ENCODE results near the gene CADM1.

The CADM1 gene

GRCh38 chr11:115141231-115142114 lies 362.7 kb downstream of the CADM1 start:
- peaks cover 0 to 7% of the 10 kb centered on the region in 2 donors for H3K27me3 ChIP-seq (ENCODE audit: control insufficient read depth in 1 of 2, insufficient read depth in 2 of 2, low read length in 2 of 2)
- no peak overlapping the region for H3K27ac ChIP-seq (ENCODE audit: low read length)
- H3K4me3 ChIP-seq (ENCODE audit: low read length in 2 of 2) = no peak overlapping the region
- no peaks in the 10 kb centered on the region for H3K36me3 ChIP-seq (ENCODE audit: control insufficient read depth in 2 of 2, insufficient read depth in 2 of 2, low read length in 2 of 2)
- no peaks in the 10 kb centered on the region for H3K4me1 ChIP-seq (ENCODE audit: control insufficient read depth, insufficient read depth, low read length)
- no peaks in the 10 kb centered on the region for H3K9me3 ChIP-seq (ENCODE audit: control insufficient read depth in 2 of 2, low read length in 2 of 2)
- no peak overlapping the region for H3K9ac ChIP-seq (ENCODE audit: low read length in 2 of 2)

- Histone ChIP-seq H3K27ac (ENCODE audit: low read length) (no peak overlapping the region), H3K36me3 (ENCODE audit: control insufficient read depth in 2 of 2, insufficient read depth in 2 of 2, low read length in 2 of 2) (no peaks in the 10 kb centered on the region), H3K27me3 (ENCODE audit: control insufficient read depth in 1 of 2, insufficient read depth in 2 of 2, low read length in 2 of 2) (no peaks in the 10 kb centered on the region), H3K9ac (ENCODE audit: low read length in 2 of 2) (no peak overlapping the region), H3K4me1 (ENCODE audit: control insufficient read depth, insufficient read depth, low read length) (no peaks in the 10 kb centered on the region), H3K9me3 (ENCODE audit: control insufficient read depth in 2 of 2, low read length in 2 of 2) (peaks cover 0 to 3% of the 10 kb centered on the region in 2 donors), H3K4me3 (ENCODE audit: low read length in 2 of 2) (no peak overlapping the region)
These were observed 368.3 kb downstream of the CADM1 start for GRCh38 chr11:115135936-115136335.

GRCh38 chr11:115134926-115135325 lies 369.3 kb downstream of the CADM1 start:
- Histone ChIP-seq H3K4me3 (ENCODE audit: low read length in 2 of 2) (no peak overlapping the region), H3K4me1 (ENCODE audit: control insufficient read depth, insufficient read depth, low read length) (no peaks in the 10 kb centered on the region), H3K9me3 (ENCODE audit: control insufficient read depth in 2 of 2, low read length in 2 of 2) (peaks cover 0 to 3% of the 10 kb centered on the region in 2 donors), H3K27me3 (ENCODE audit: control insufficient read depth in 1 of 2, insufficient read depth in 2 of 2, low read length in 2 of 2) (no peaks in the 10 kb centered on the region), H3K36me3 (ENCODE audit: control insufficient read depth in 2 of 2, insufficient read depth in 2 of 2, low read length in 2 of 2) (no peaks in the 10 kb centered on the region), H3K27ac (ENCODE audit: low read length) (no peak overlapping the region), H3K9ac (ENCODE audit: low read length in 2 of 2) (no peak overlapping the region)

- Histone ChIP-seq H3K27ac (ENCODE audit: low read length) (no peak overlapping the region), H3K4me3 (ENCODE audit: low read length in 2 of 2) (no peak overlapping the region), H3K4me1 (ENCODE audit: control insufficient read depth, insufficient read depth, low read length) (no peaks in the 10 kb centered on the region), H3K36me3 (ENCODE audit: control insufficient read depth in 2 of 2, insufficient read depth in 2 of 2, low read length in 2 of 2) (no peaks in the 10 kb centered on the region), H3K9me3 (ENCODE audit: control insufficient read depth in 2 of 2, low read length in 2 of 2) (peaks cover 0 to 3% of the 10 kb centered on the region in 2 donors), H3K9ac (ENCODE audit: low read length in 2 of 2) (no peak overlapping the region), H3K27me3 (ENCODE audit: control insufficient read depth in 1 of 2, insufficient read depth in 2 of 2, low read length in 2 of 2) (peaks cover 0 to 5% of the 10 kb centered on the region in 2 donors)
These were observed 370.6 kb downstream of the CADM1 start for GRCh38 chr11:115133475-115134209.

- no peak overlapping the region for H3K4me3 ChIP-seq (ENCODE audit: low read length in 2 of 2)
- H3K9me3 ChIP-seq (ENCODE audit: control insufficient read depth in 2 of 2, low read length in 2 of 2) = peaks cover 0 to 3% of the 10 kb centered on the region in 2 donors
- H3K9ac ChIP-seq (ENCODE audit: low read length in 2 of 2) = no peak overlapping the region
- no peaks in the 10 kb centered on the region for H3K36me3 ChIP-seq (ENCODE audit: control insufficient read depth in 2 of 2, insufficient read depth in 2 of 2, low read length in 2 of 2)
- no peak overlapping the region for H3K27ac ChIP-seq (ENCODE audit: low read length)
- peaks cover 0 to 7% of the 10 kb centered on the region in 2 donors for H3K27me3 ChIP-seq (ENCODE audit: control insufficient read depth in 1 of 2, insufficient read depth in 2 of 2, low read length in 2 of 2)
- H3K4me1 ChIP-seq (ENCODE audit: control insufficient read depth, insufficient read depth, low read length) = no peaks in the 10 kb centered on the region
These were observed 371.6 kb downstream of the CADM1 start for GRCh38 chr11:115132436-115133228.

- H3K4me1 ChIP-seq (ENCODE audit: control insufficient read depth, insufficient read depth, low read length) = no peaks in the 10 kb centered on the region
- H3K27ac ChIP-seq (ENCODE audit: low read length) = no peak overlapping the region
- no peak overlapping the region for H3K9ac ChIP-seq (ENCODE audit: low read length in 2 of 2)
- peaks cover 0 to 3% of the 10 kb centered on the region in 2 donors for H3K9me3 ChIP-seq (ENCODE audit: control insufficient read depth in 2 of 2, low read length in 2 of 2)
- peaks cover 0 to 7% of the 10 kb centered on the region in 2 donors for H3K27me3 ChIP-seq (ENCODE audit: control insufficient read depth in 1 of 2, insufficient read depth in 2 of 2, low read length in 2 of 2)
- H3K4me3 ChIP-seq (ENCODE audit: low read length in 2 of 2) = no peak overlapping the region
- no peaks in the 10 kb centered on the region for H3K36me3 ChIP-seq (ENCODE audit: control insufficient read depth in 2 of 2, insufficient read depth in 2 of 2, low read length in 2 of 2)
These were observed 374.5 kb downstream of the CADM1 start for GRCh38 chr11:115129473-115130289.

- Histone ChIP-seq H3K4me1 (ENCODE audit: control insufficient read depth, insufficient read depth, low read length) (no peaks in the 10 kb centered on the region), H3K9me3 (ENCODE audit: control insufficient read depth in 2 of 2, low read length in 2 of 2) (peaks cover 0 to 3% of the 10 kb centered on the region in 2 donors), H3K27me3 (ENCODE audit: control insufficient read depth in 1 of 2, insufficient read depth in 2 of 2, low read length in 2 of 2) (peaks cover 0 to 7% of the 10 kb centered on the region in 2 donors), H3K9ac (ENCODE audit: low read length in 2 of 2) (no peak overlapping the region), H3K27ac (ENCODE audit: low read length) (no peak overlapping the region), H3K4me3 (ENCODE audit: low read length in 2 of 2) (no peak overlapping the region), H3K36me3 (ENCODE audit: control insufficient read depth in 2 of 2, insufficient read depth in 2 of 2, low read length in 2 of 2) (no peaks in the 10 kb centered on the region)
These were observed 376.0 kb downstream of the CADM1 start for GRCh38 chr11:115128226-115128625.

- peaks cover 0 to under 1% of the 10 kb centered on the region in 2 donors for H3K9me3 ChIP-seq (ENCODE audit: control insufficient read depth in 2 of 2, low read length in 2 of 2)
- H3K36me3 ChIP-seq (ENCODE audit: control insufficient read depth in 2 of 2, insufficient read depth in 2 of 2, low read length in 2 of 2) = no peaks in the 10 kb centered on the region
- no peak overlapping the region for H3K4me3 ChIP-seq (ENCODE audit: low read length in 2 of 2)
These were observed 376.4 kb downstream of the CADM1 start for GRCh38 chr11:115127790-115128189.

GRCh38 chr11:115126515-115127208 lies 377.6 kb downstream of the CADM1 start:
- Histone ChIP-seq H3K4me1 (ENCODE audit: control insufficient read depth, insufficient read depth, low read length) (no peaks in the 10 kb centered on the region), H3K27me3 (ENCODE audit: control insufficient read depth in 1 of 2, insufficient read depth in 2 of 2, low read length in 2 of 2) (peaks cover 0 to 7% of the 10 kb centered on the region in 2 donors), H3K27ac (ENCODE audit: low read length) (no peak overlapping the region), H3K4me3 (ENCODE audit: low read length in 2 of 2) (no peak overlapping the region), H3K9ac (ENCODE audit: low read length in 2 of 2) (no peak overlapping the region), H3K36me3 (ENCODE audit: control insufficient read depth in 2 of 2, insufficient read depth in 2 of 2, low read length in 2 of 2) (no peaks in the 10 kb centered on the region), H3K9me3 (ENCODE audit: control insufficient read depth in 2 of 2, low read length in 2 of 2) (no peaks in the 10 kb centered on the region)

More at GRCh38 chr11:115127790-115128189, 376.4 kb downstream of the CADM1 start:
- Histone ChIP-seq H3K9ac (ENCODE audit: low read length in 2 of 2) (no peak overlapping the region), H3K4me1 (ENCODE audit: control insufficient read depth, insufficient read depth, low read length) (no peaks in the 10 kb centered on the region), H3K27me3 (ENCODE audit: control insufficient read depth in 1 of 2, insufficient read depth in 2 of 2, low read length in 2 of 2) (peaks cover 0 to 7% of the 10 kb centered on the region in 2 donors), H3K27ac (ENCODE audit: low read length) (no peak overlapping the region)
